ENCODE results near the gene ZCWPW1. TPM values are rescaled to one million over a fixed set of nuclear protein-coding genes. Genes with fewer than 3 reads are reported as not detected.

ZCWPW1 gene
- total and polyA plus RNA-seq, 2 experiments from 2014 or later: 7.9 to 13.0 TPM

- Histone ChIP-seq H3K36me3 (peaks cover 9% of the 10 kb centered on the region), H3K4me1 (ENCODE audit: low read depth) (peaks cover 27% of the 10 kb centered on the region), H3K27ac (no peak overlapping the region), H3K27me3 (no peaks in the 10 kb centered on the region), H3K9me3 (ENCODE audit: low read depth) (no peaks in the 10 kb centered on the region), H3K4me3 (no peak overlapping the region)
- no peak for DNase-seq (ENCODE audit: low read depth in 1 of 2, low spot score in 1 of 2)
- TF ChIP-seq CTCF (IDR thresholded peaks at IDR 0.05; ENCODE audit: low read depth, low read length): no peak
Observed at GRCh38 chr7:100433592-100434296, 5.2 kb upstream of the ZCWPW1 start.

- H3K9me3 ChIP-seq (ENCODE audit: low read depth): no peaks in the 10 kb centered on the region
- no peak overlapping the region for H3K4me3 ChIP-seq
- H3K4me1 ChIP-seq (ENCODE audit: low read depth): peaks cover 27% of the 10 kb centered on the region
- TF ChIP-seq CTCF (IDR thresholded peaks at IDR 0.05; ENCODE audit: low read depth, low read length): no peak
- H3K36me3 ChIP-seq: peaks cover 9% of the 10 kb centered on the region
- no peaks in the 10 kb centered on the region for H3K27me3 ChIP-seq
- DNase-seq (ENCODE audit: low read depth in 1 of 2, low spot score in 1 of 2): no peak
- H3K27ac ChIP-seq: no peak overlapping the region
Observed at GRCh38 chr7:100433276-100433591, 4.7 kb upstream of the ZCWPW1 start.

DNA sequence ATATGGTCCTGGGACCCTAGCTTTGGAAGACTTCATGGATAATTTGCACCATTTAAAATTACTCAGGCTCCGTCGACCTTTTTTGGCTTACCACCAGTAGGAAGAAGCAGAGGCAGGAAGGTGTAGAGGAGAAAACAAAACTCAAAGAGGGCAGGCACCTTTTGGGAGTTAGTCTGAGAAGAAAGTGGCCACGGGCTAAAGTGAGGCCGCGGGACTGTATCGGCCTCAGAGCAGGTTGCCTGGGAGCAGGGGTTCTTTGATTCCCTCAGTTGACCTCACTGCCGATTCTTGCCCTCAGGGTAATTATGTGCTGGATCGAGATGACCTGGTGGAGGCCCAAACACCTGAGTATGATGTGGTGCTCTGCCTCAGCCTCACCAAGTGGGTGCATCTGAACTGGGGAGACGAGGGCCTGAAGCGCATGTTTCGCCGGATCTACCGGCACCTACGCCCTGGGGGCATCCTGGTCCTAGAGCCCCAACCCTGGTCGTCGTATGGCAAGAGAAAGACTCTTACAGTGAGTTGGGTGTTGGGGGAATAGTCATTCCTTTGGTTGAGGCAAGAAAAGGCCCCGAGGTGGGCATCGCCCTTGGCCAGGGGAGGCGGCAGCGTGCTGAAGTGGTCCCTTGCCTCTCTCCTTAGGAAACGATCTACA, 4.2 kb upstream of the ZCWPW1 start:
- H3K27me3 ChIP-seq: no peaks in the 10 kb centered on the region
- H3K4me1 ChIP-seq (ENCODE audit: low read depth): peaks cover 27% of the 10 kb centered on the region
- TF ChIP-seq CTCF (IDR thresholded peaks at IDR 0.05; ENCODE audit: low read depth, low read length): no peak
- peak overlapping the region; percentile 67 for H3K27ac ChIP-seq
- H3K9me3 ChIP-seq (ENCODE audit: low read depth): no peaks in the 10 kb centered on the region
- peaks cover 9% of the 10 kb centered on the region for H3K36me3 ChIP-seq
- no peak for DNase-seq (ENCODE audit: low read depth in 1 of 2, low spot score in 1 of 2)
- H3K4me3 ChIP-seq: no peak overlapping the region

DNA sequence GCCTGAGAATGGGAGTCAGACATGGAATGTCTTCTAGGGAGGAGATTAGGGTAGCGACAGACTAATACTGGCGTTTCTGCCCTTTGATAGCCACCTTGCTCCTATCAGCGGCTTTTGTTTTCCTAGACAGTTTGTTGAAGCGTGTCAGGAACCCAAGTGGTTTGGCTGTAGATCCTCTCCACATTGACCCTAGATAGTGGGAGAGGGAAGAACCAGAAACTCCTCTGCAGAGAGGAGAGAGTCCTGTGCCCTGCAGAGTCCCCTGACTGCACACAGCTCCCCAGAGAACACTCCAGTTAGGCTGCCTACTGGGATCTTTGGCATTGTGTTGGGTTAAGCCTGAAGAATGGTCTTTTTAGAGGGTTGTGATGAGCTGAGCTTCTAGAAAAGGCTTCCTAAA, 3.5 kb upstream of the ZCWPW1 start:
- no peak overlapping the region for H3K4me3 ChIP-seq
- H3K4me1 ChIP-seq (ENCODE audit: low read depth): peaks cover 27% of the 10 kb centered on the region
- TF ChIP-seq CTCF (IDR thresholded peaks at IDR 0.05; ENCODE audit: low read depth, low read length): no peak
- H3K36me3 ChIP-seq: peaks cover 9% of the 10 kb centered on the region
- H3K27ac ChIP-seq: peak overlapping the region; percentile 67
- H3K9me3 ChIP-seq (ENCODE audit: low read depth): no peaks in the 10 kb centered on the region
- H3K27me3 ChIP-seq: no peaks in the 10 kb centered on the region
- no peak for DNase-seq (ENCODE audit: low read depth in 1 of 2, low spot score in 1 of 2)

DNA sequence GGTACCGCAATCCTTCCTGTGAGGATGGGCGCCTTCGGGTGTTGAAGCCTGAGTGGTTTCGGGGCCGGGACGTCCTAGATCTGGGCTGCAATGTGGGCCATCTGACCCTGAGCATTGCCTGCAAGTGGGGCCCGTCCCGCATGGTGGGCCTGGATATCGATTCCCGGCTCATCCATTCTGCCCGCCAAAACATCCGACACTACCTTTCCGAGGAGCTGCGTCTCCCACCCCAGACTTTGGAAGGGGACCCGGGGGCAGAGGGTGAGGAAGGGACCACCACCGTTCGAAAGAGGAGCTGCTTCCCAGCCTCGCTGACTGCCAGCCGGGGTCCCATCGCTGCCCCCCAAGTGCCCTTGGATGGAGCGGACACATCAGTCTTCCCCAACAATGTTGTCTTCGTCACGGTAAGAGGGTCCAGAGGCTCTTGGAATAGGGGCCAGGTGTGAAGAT, 2.8 kb upstream of the ZCWPW1 start:
- Histone ChIP-seq H3K9me3 (ENCODE audit: low read depth) (no peaks in the 10 kb centered on the region), H3K4me3 (no peak overlapping the region), H3K27me3 (no peaks in the 10 kb centered on the region), H3K27ac (peak overlapping the region; percentile 67), H3K36me3 (peaks cover 9% of the 10 kb centered on the region), H3K4me1 (ENCODE audit: low read depth) (peaks cover 27% of the 10 kb centered on the region)
- TF ChIP-seq CTCF (IDR thresholded peaks at IDR 0.05; ENCODE audit: low read depth, low read length): no peak
- DNase-seq (ENCODE audit: low read depth in 1 of 2, low spot score in 1 of 2): no peak
